Psoas muscle (tissue), 8 donors: Measurements from ENCODE around the gene AKT1. TPM values are rescaled to one million over a fixed set of nuclear protein-coding genes. Genes with fewer than 3 reads are reported as not detected.

Source experiments
- ATAC-seq, 4 donors: fragments of 200-7000 bp; cut with Tn5 transposase; one replicate each; pipeline ENCODE4 v1.9.1; 2020; ENCODE audit warnings: moderate library complexity in 3 of 4, mild to moderate bottlenecking in 2 of 4
- DNase-seq, 2 donors: peaks; one replicate each; pipeline ENCODE4 v3.0.0-alpha.2; 2020
- H3K27ac ChIP-seq: fragments of 200-600 bp; one replicate; pipeline ENCODE4 v1.8.0; 2022
- H3K27me3 ChIP-seq, 3 donors: fragments of 200-600 bp in 1 of 3; one replicate each; pipeline versions ENCODE4 v1.6.1 to v1.8.0; 2013 to 2022; ENCODE audit warnings: low read length in 2 of 3, mild to moderate bottlenecking in 2 of 3, moderate library complexity in 1 of 3; ENCODE audit not compliant: insufficient read depth in 3 of 3
- H3K36me3 ChIP-seq, 2 donors: fragments of 200-600 bp in 1 of 2; one replicate each; pipeline versions ENCODE4 v1.6.1 to v1.8.0; 2013 to 2022; ENCODE audit warnings: low read depth in 1 of 2, mild to moderate bottlenecking in 1 of 2, moderate library complexity in 1 of 2; ENCODE audit not compliant: insufficient read depth in 1 of 2
- H3K4me1 ChIP-seq: fragments of 200-600 bp; one replicate; pipeline ENCODE4 v1.8.0; 2022
- H3K4me3 ChIP-seq: fragments of 200-600 bp; one replicate; pipeline ENCODE4 v1.8.0; 2022; ENCODE audit warnings: mild to moderate bottlenecking
- H3K9me3 ChIP-seq: fragments of 200-600 bp; one replicate; pipeline ENCODE4 v1.8.0; 2022
- CTCF ChIP-seq: fragments of 200-600 bp; IDR thresholded peaks from one replicate; pipeline ENCODE4 v1.8.0; 2022; ENCODE audit warnings: antibody characterized with exemption
- WGBS, 3 donors: extraction: QIAGEN DNeasy Blood & Tissue Kit; methylation state at CpG; one replicate each; pipeline versions ENCODE4 v1.1.6 to v1.1.7; 2013; 5-methylcytosine and 5-hydroxymethylcytosine counted together
- intact Hi-C, 2 donors: fragments of 100-400 bp; cut with DNase I; formaldehyde crosslinking; loops; one replicate each; pipeline versions ENCODE4 v1.11.0 to v1.14.2; 2022
- long read RNA-seq, 2 donors: library from polyadenylated mRNA; unstranded; transcript quantifications; one replicate each; pipeline ENCODE4 v2.0.0, GENCODE V29; 2021
- polyA plus RNA-seq, 3 donors: library from polyadenylated mRNA; stranded (reverse); fragments of 200-250 nt; gene quantifications; one replicate each; pipeline ENCODE4 v1.2.3, GENCODE V29; 2013
- total RNA-seq, 4 donors: library from RNA; stranded (reverse); fragmentation: NEBNext Ultra II Directional in 2 of 4; extraction: Animal tissue kit (Norgen Biotek cat#: 25700) in 2 of 4; gene quantifications; one replicate each; pipeline versions ENCODE4 v1.2.1 to v1.2.4, GENCODE V29; 2021 to 2023
- donor health status: healthy with polysubstance abuse.
- donor health status: DM: no; HTN: no; CAD: no; lungs with moderate emphysema.
- donor health status: Bipolar disorder and iron deficiency.
- donor health status: healthy.
- donor health status: DM: yes; HTN: yes; CAD: no.
- donor health status: DM: no; HTN: no; CAD: no.
- donor health status: DM: no; HTN: no; CAD: no.
- donor health status: DM: yes; HTN: yes; CAD: no.

The AKT1 gene
- total RNA-seq (10 to 100 TPM; 54.9 to 79.3 (median 60.0) TPM), polyA plus RNA-seq (100 to 1,000 TPM in 1 of 3 donors, 10 to 100 TPM in 2; 51.9 to 102 (median 62.0) TPM)
- long read RNA-seq, donor 1, transcript AKT1-203 (14 exons, 2,710 nt), result major isoform, 156 of 225 reads
- long read RNA-seq, donor 1, transcript AKT1-220 (15 exons, 2,742 nt), result minor isoform, 20 of 225 reads
- long read RNA-seq, donor 1, partial matches to known transcripts, result 12 of 225 reads
- long read RNA-seq, donor 1, other reads (novel, unspliced or antisense), result 31 of 225 reads
- long read RNA-seq, donor 2, transcript AKT1-201 (15 exons, 2,866 nt), result minor isoform, 7 of 364 reads
- long read RNA-seq, donor 2, transcript AKT1-203 (14 exons, 2,710 nt), result major isoform, 235 of 364 reads
- long read RNA-seq, donor 2, transcript AKT1-220 (15 exons, 2,742 nt), result minor isoform, 23 of 364 reads
- long read RNA-seq, donor 2, transcript AKT1-205 (6 exons, 2,830 nt), result minor isoform, 6 of 364 reads
- long read RNA-seq, donor 2, partial matches to known transcripts, result 22 of 364 reads
- long read RNA-seq, donor 2, other reads (novel, unspliced or antisense), result 64 of 364 reads

- no peak for ATAC-seq
- Histone ChIP-seq H3K36me3 (peaks cover 0 to 17% of the 10 kb centered on the region in 2 donors), H3K4me1 (peaks cover 30% of the 10 kb centered on the region), H3K4me3 (peak within 1 kb of the TSS; percentile 72), H3K27me3 (no peaks in the 10 kb centered on the region), H3K27ac (peak within 1 kb of the TSS; percentile 89), H3K9me3 (no peaks in the 10 kb centered on the region)
- DNase-seq, result no peak
- intact Hi-C loops, result loop anchor here in 1 of 2 donors (5.0 kb wide), 1 partner anchor 38 kb away; no protein-coding TSS in a partner anchor
- no peak for TF ChIP-seq CTCF
- WGBS, 3 donors, result 0 to 1% (median 1%) methylated on average over 40 to 123 of the region's 124 CpGs
These were observed at the start of gene AKT1 for GRCh38 chr14:104794993-104795780. Gene AKT1 (minus strand): TSS chr14:104795748. CDS start chr14:104792643, 3,105 bp downstream.

GRCh38 chr14:104845033-104845666 is 49.6 kb upstream of the AKT1 start:
- no peak overlapping the region for H3K27ac ChIP-seq
- intact Hi-C loops, result no loop called here
- no peaks in the 10 kb centered on the region for H3K9me3 ChIP-seq
- ATAC-seq (no peak), DNase-seq (no peak)
- 88 to 96% (median 95%) methylated on average over 4 of the region's 4 CpGs for WGBS, 3 donors
- peaks cover 0 to 59% (median 8%) of the 10 kb centered on the region in 3 donors for H3K27me3 ChIP-seq
- H3K4me3 ChIP-seq, result no peak overlapping the region
- peaks cover 7% of the 10 kb centered on the region for H3K4me1 ChIP-seq
- H3K36me3 ChIP-seq, result no peaks in the 10 kb centered on the region
- TF ChIP-seq CTCF, result no peak

- peak in 2 of 4 donors; percentile 13 to 21 for ATAC-seq
- H3K9me3 ChIP-seq, result no peaks in the 10 kb centered on the region
- H3K27me3 ChIP-seq, result peaks cover 0 to 59% (median 8%) of the 10 kb centered on the region in 3 donors
- no peak for TF ChIP-seq CTCF
- peaks cover 7% of the 10 kb centered on the region for H3K4me1 ChIP-seq
- no peaks in the 10 kb centered on the region for H3K36me3 ChIP-seq
- no peak overlapping the region for H3K27ac ChIP-seq
- WGBS, 3 donors, result 15 to 21% (median 19%) methylated on average over 27 of the region's 27 CpGs
- intact Hi-C loops, result no loop called here
- peak overlapping the region; percentile 62 for H3K4me3 ChIP-seq
- no peak for DNase-seq
These were observed 48.9 kb upstream of the AKT1 start for GRCh38 chr14:104844306-104845032.
